Activated CD4-positive, alpha-beta memory T cell treated with anti-CD3 and anti-CD28 coated beads, Interleukin-2, amount 10 ng/mL, durations not matched to agents 7 days and 5 days (primary cell): ENCODE data around the gene KXD1. TPM values are rescaled to one million over a fixed set of nuclear protein-coding genes. Genes with fewer than 3 reads are reported as not detected.
A peak's percentile ranks its signal among the peaks of the same experiment; 100 is the strongest.

Experiments used
- CTCF ChIA-PET: fragments of 350-600 bp; sonication (Branson Sonifier 250); formaldehyde crosslinking; loops from one replicate; lab custom pipeline; 2021; ENCODE audit warnings: antibody characterized with exemption, inconsistent platforms; lab: Charles Lee
- POLR2A ChIA-PET: fragments of 350-600 bp; sonication (Branson Sonifier 250); formaldehyde crosslinking; loops from one replicate; lab custom pipeline; 2021; ENCODE audit warnings: antibody characterized with exemption; lab: Charles Lee
- DNase-seq: peaks from one replicate; pipeline ENCODE4 v3.0.0-alpha.2; 2020
- H3K27ac Mint-ChIP-seq: one replicate; pipeline ENCODE4 v1.8.0; 2021; ENCODE audit warnings: mild to moderate bottlenecking, mixed read lengths
- H3K27me3 Mint-ChIP-seq: one replicate; pipeline ENCODE4 v1.8.0; 2021; ENCODE audit warnings: mixed read lengths
- H3K36me3 Mint-ChIP-seq: one replicate; pipeline ENCODE4 v1.8.0; 2021; ENCODE audit warnings: low read depth, mixed read lengths
- H3K4me1 Mint-ChIP-seq: one replicate; pipeline ENCODE4 v1.8.0; 2021; ENCODE audit warnings: mixed read lengths
- H3K4me3 Mint-ChIP-seq: one replicate; pipeline ENCODE4 v1.8.0; 2021; ENCODE audit warnings: mild to moderate bottlenecking, mixed read lengths
- H3K9me3 Mint-ChIP-seq: one replicate; pipeline ENCODE4 v1.8.0; 2021; ENCODE audit warnings: mixed read lengths
- total RNA-seq, 2 experiments: library from RNA; stranded (reverse); gene quantifications; one replicate each; pipeline ENCODE4 v1.2.3, GENCODE V29; 2021

The KXD1 gene
- total RNA-seq, 2 experiments from 2014 or later = 93.0 to 99.1 TPM

DNA sequence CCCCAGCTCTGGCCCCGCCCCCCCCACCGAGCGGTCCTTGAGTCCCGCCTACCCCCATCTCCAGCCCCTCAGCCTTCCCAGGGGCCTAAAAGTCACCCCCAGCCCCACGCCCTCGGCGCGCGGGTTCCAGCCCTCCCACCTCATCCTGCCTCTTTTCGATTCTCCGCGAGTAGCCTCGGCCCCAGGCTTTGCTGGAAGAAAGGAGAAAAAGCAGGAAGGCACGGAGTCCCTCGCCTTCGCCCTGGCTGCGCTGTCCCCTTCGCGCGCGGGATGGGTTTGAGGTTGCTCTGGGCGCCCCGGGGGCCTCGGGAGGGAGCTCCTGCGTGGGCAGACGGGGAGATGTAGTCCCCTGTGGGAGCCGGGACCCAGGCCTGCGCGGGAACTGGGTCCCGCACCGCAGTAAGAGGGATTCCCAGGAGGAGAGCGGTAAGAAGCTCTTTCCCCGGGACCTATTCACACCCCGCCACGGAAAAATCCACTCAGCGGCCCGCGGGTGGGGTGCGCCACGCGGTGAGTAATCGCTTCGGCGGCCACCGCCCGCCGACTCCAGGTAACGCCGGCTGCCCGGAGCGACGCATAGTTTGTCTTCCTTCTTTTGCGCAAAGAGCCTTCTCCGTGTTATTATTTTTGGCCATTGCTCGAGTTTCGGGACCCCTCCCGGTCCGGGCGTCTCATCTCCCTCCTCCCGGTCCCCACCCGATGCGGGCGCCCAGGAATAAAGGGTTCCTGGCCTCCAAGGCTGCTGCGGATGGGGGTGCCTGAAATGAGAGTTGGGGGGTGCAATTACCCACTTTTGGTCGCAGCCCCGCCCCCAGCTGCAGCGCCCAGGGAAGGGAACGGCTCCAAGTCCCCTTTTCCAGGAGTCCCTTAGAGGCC, 49.8 kb downstream of the KXD1 start:
- no peaks in the 10 kb centered on the region for H3K36me3 Mint-ChIP-seq
- no peaks in the 10 kb centered on the region for H3K9me3 Mint-ChIP-seq
- DNase-seq = no peak
- peaks cover 73% of the 10 kb centered on the region for H3K27me3 Mint-ChIP-seq
- H3K4me1 Mint-ChIP-seq = peaks cover 13% of the 10 kb centered on the region
- no peak overlapping the region for H3K4me3 Mint-ChIP-seq
- H3K27ac Mint-ChIP-seq = no peak overlapping the region
- ChIA-PET POLR2A (no interaction called here), CTCF (no interaction called here)

DNA sequence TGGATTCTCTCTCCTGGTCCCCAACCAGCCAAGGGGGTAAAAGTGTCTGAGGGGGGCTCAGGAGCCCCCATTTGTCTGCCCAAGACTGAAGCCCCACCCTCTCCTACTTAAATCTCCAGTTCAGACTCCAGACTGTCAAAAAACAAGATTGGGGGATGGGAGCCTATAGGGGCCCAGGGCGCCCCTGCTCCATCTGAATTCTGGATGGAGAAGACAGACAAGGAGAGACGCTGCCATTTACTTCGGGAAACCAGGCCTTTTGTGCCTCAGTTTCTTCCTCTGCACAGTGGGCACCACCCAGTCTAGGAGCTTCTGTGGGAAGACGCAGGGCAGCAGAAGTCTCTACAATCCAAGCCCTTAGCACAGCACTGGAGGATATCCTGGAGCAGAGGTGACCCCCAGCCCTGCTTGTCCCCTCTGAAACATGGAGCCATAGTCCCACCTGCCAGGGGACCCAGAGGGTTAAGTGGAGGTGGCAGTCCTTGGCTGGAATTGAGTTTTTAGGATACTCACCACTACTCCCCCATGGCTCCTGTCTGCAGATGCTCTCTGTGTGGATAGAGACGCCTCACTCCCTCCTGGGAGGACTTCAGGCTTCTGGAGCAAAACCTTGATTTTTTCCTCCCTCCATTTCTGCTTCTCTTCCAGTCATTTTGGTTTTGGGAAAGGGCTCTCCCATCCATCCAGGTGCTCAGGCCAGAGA, 50.6 kb downstream of the KXD1 start:
- CTCF ChIA-PET = no interaction called here
- Mint-ChIP-seq H3K4me3 (no peak overlapping the region), H3K36me3 (no peaks in the 10 kb centered on the region), H3K4me1 (peaks cover 13% of the 10 kb centered on the region), H3K27me3 (peaks cover 69% of the 10 kb centered on the region), H3K9me3 (no peaks in the 10 kb centered on the region), H3K27ac (no peak overlapping the region)
- no peak for DNase-seq
- POLR2A ChIA-PET = no interaction called here

GRCh38 chr19:18608805-18609716, 51.4 kb downstream of the KXD1 start:
- peaks cover 74% of the 10 kb centered on the region for H3K27me3 Mint-ChIP-seq
- no peak overlapping the region for H3K27ac Mint-ChIP-seq
- ChIA-PET CTCF (no interaction called here), POLR2A (no interaction called here)
- no peaks in the 10 kb centered on the region for H3K36me3 Mint-ChIP-seq
- no peak overlapping the region for H3K4me3 Mint-ChIP-seq
- no peak for DNase-seq
- H3K4me1 Mint-ChIP-seq = peaks cover 15% of the 10 kb centered on the region
- H3K9me3 Mint-ChIP-seq = no peaks in the 10 kb centered on the region

DNA sequence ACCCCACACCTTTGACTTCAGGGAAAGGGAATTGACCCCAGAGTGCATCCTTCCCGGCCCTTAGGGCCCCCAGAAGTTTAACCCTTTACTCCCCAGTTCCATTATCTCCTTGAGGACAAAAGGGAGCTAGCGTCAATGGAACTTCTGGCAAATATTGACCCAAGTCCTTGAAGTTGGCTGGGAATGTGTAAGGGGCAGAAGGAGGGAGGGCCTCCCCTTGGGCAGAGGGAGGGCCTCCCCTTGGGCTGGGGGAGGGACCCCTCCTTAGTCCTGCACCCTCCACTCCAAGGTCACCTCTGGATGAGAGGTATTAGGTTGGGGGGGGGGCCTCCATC, 52.0 kb downstream of the KXD1 start:
- Mint-ChIP-seq H3K36me3 (no peaks in the 10 kb centered on the region), H3K4me3 (no peak overlapping the region), H3K27me3 (peaks cover 75% of the 10 kb centered on the region), H3K27ac (no peak overlapping the region), H3K9me3 (no peaks in the 10 kb centered on the region), H3K4me1 (peaks cover 18% of the 10 kb centered on the region)
- no peak for DNase-seq
- ChIA-PET POLR2A (no interaction called here), CTCF (no interaction called here)

DNA sequence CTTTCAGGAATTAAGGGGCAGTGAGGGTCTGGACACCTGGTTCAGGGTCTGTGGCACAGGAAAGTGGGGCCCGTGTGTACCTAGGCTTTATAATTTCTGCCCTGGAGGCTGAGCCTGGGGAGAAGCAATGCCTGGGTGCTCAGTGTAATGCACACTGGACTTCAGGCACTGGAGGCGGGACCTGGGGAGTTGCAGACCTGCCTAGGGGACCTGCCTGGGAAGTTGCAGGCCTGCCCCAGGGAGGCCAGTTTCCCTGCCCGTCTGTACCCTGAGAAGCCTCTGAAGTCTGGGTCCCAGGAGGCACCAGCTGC, 52.5 kb downstream of the KXD1 start:
- no peaks in the 10 kb centered on the region for H3K9me3 Mint-ChIP-seq
- H3K27me3 Mint-ChIP-seq = peaks cover 75% of the 10 kb centered on the region
- no peaks in the 10 kb centered on the region for H3K36me3 Mint-ChIP-seq
- H3K4me3 Mint-ChIP-seq = no peak overlapping the region
- H3K4me1 Mint-ChIP-seq = peaks cover 17% of the 10 kb centered on the region
- ChIA-PET CTCF (no interaction called here), POLR2A (no interaction called here)
- no peak overlapping the region for H3K27ac Mint-ChIP-seq
- DNase-seq = no peak

DNA sequence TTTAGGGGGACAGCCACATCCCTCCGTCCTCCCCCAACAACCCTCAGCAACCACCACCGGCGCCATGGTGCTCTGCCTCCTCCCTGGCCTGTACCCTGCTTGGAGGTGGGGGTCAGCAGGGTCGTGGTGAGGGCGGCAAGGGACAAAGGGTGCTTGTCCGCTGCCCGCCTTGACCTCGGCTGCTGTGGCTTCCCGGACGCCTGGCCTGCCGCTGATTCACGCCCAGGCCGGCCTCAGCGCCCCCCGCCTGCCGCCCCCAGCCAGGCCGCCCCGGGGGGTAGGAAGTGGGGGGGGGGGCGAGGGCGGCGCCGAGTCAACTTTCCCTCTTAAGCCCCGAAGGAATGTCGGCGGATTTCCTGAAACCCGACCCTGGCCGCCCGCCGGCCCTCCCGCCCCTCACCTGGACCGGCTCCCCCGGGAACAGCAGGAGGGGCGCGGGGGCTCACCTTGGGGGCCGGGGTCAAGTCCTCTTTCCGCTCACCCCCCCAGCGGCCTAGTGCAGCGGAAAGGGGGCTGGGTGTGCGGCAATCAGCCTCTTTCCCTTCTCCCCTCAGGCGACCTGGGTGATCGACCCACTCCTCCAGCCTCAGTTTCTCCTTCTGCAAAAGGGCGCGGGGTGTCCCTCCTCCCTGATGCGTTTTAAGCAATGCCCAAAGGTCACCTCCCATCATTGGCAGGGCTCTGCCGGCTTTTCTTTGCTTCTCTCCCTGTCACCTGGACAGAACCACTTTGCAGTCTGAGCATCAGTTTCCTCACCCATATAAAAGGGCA, 53.1 kb downstream of the KXD1 start:
- H3K27ac Mint-ChIP-seq = no peak overlapping the region
- H3K4me3 Mint-ChIP-seq = no peak overlapping the region

DNA sequence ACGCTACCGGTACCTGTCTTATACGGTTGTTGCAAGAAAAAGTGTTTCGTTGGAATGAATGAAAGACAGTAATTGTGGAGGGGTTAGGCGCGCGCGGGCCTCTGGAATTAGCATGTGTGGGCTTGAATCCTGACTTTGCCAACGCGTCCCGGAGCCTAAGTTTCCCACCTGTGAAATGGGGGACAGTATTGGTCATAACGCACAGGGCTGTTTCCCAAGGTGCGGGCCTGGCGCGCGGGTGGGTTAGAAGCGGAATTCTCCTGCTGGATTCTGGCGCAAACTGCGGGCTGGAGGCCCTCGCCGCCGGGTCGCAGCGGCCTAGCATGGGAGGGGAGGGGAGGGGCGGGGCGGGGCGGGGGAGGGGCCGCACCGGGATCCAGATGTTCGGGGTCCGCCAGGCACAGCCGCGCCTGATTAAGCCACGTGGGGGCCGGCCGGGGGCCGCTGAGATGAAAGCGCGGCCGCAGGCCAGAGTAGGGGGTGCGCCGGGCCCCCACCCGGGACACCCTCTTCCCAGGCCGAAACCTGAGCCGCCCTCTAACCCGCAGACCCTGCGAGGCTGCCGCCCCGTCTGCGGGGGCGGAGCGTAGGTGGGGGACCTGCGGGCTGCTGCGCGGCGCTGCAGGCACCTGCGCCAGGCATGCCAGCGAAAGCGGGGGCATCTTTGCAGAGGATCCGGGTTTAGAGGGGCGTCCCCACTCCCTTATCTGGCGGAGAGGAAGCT, 53.8 kb downstream of the KXD1 start:
- CTCF ChIA-PET = no interaction called here
- peaks cover 72% of the 10 kb centered on the region for H3K27me3 Mint-ChIP-seq

More for the DNA sequence above, 53.1 kb downstream of the KXD1 start:
- H3K9me3 Mint-ChIP-seq = no peaks in the 10 kb centered on the region
- H3K4me1 Mint-ChIP-seq = peaks cover 14% of the 10 kb centered on the region
- no peaks in the 10 kb centered on the region for H3K36me3 Mint-ChIP-seq
- ChIA-PET POLR2A (no interaction called here), CTCF (no interaction called here)
- DNase-seq = no peak
- H3K27me3 Mint-ChIP-seq = peaks cover 72% of the 10 kb centered on the region

GRCh38 chr19:18612051-18612771, 54.5 kb downstream of the KXD1 start:
- H3K36me3 Mint-ChIP-seq = no peaks in the 10 kb centered on the region
- ChIA-PET CTCF (no interaction called here), POLR2A (interaction anchor here (1.0 kb wide), 1 partner anchor 23 kb away, joined by 4 read pairs; the partner anchor contains the start of gene REX1BD)
- peaks cover 14% of the 10 kb centered on the region for H3K4me1 Mint-ChIP-seq
- peaks cover 69% of the 10 kb centered on the region for H3K27me3 Mint-ChIP-seq
- H3K4me3 Mint-ChIP-seq = peak overlapping the region; percentile 17
- DNase-seq = no peak
- no peaks in the 10 kb centered on the region for H3K9me3 Mint-ChIP-seq
- H3K27ac Mint-ChIP-seq = no peak overlapping the region

More for the DNA sequence above, 53.8 kb downstream of the KXD1 start:
- Mint-ChIP-seq H3K9me3 (no peaks in the 10 kb centered on the region), H3K4me1 (peaks cover 14% of the 10 kb centered on the region), H3K36me3 (no peaks in the 10 kb centered on the region), H3K4me3 (no peak overlapping the region), H3K27ac (no peak overlapping the region)
- DNase-seq = no peak
- POLR2A ChIA-PET = no interaction called here

DNA sequence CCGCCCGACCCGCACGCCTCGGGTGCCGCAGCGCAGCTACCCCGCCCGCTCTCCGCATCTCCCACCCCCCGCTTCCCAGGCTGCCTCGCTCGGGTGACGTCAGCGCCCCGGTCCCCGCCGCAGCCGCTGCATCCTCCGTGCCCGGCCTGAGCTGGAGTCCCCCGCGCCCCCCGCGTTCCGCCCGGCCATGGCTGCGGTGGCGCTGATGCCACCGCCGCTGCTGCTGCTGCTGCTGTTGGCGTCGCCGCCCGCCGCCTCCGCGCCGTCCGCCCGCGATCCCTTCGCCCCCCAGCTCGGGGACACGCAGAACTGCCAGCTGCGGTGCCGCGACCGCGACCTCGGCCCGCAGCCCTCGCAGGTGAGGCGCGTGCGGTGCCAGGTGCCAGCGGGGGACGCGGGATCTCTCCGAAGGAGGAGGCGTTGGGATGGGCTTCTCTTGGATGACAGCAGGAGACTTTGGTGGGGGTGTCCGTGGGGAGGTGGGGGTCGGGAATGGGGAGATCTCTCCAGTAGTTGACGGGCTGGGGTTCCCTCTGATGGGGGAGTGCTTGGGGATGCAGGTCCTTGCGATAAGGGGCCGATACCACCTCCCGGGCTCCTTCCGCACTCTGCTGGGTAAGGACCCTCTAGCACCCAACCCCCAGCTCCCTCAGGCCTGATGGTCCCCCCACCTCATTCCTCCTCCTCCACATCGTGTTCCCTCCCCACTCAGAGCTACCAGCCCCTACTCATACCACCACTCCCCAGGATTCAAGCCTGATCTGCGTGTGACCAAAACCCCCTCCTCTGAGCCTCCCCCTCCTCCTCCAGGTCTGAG, 55.3 kb downstream of the KXD1 start, which contains the start of gene TMEM59L:
TMEM59L (plus strand) TSS at position 99 of the 817 bp plus-strand sequence; CDS start at position 188, 89 bp downstream.
- Mint-ChIP-seq H3K27ac (no peak within 1 kb of the TSS), H3K36me3 (no peaks in the 10 kb centered on the region), H3K4me1 (peaks cover 14% of the 10 kb centered on the region), H3K9me3 (no peaks in the 10 kb centered on the region), H3K27me3 (peaks cover 65% of the 10 kb centered on the region), H3K4me3 (peak within 1 kb of the TSS; percentile 17)
- CTCF ChIA-PET = no interaction called here
- POLR2A ChIA-PET = interaction anchor here (1.0 kb wide), 1 partner anchor 24 kb away, joined by 4 read pairs; the partner anchor contains the start of gene REX1BD
- peak; percentile 43 for DNase-seq

DNA sequence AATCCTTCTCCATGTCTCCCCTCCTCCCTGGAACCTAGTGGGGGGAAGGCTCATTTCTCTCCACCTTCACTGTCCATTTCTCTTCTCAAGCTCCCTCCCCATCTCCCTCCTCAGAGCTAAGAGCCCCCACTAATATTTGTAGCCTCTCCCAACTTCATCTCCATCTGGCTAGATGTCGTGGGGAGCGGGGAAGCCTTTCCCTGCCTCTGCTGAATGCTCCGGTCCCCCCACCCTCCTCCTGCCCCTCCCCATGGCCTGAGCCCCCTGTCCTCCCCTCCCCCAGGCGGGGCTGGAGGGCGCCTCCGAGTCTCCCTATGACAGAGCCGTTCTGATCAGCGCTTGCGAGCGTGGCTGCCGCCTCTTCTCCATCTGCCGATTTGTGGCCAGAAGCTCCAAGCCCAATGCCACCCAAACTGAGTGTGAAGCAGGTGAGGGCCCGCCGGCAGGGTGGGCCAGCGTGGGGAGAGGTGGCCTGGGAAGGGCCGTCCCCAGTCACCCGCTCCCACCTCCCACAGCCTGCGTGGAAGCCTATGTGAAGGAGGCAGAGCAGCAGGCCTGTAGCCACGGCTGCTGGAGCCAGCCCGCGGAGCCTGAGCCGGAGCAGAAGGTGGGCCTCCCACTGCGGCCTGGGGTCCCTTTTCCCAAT, 56.0 kb downstream of the KXD1 start:
- Mint-ChIP-seq H3K4me1 (peaks cover 14% of the 10 kb centered on the region), H3K27me3 (peaks cover 57% of the 10 kb centered on the region), H3K4me3 (no peak overlapping the region), H3K27ac (no peak overlapping the region), H3K9me3 (no peaks in the 10 kb centered on the region), H3K36me3 (no peaks in the 10 kb centered on the region)
- ChIA-PET POLR2A (no interaction called here), CTCF (no interaction called here)
- DNase-seq = no peak
